KMS-11 (cell line): Measurements from ENCODE around the gene BAZ2B.

ENCODE experiments used
- H2AFZ ChIP-seq: fragments of 200-600 bp; sonication (generic); 2 replicates; pipeline ENCODE4 v1.6.1; 2016; ENCODE audit warnings: antibody characterized with exemption, mixed run types, low read depth
- H3K27ac ChIP-seq: fragments of 200-600 bp; sonication (generic); 2 replicates; pipeline ENCODE4 v1.6.1; 2016; ENCODE audit warnings: mild to moderate bottlenecking, mixed run types
- H3K27me3 ChIP-seq: fragments of 200-600 bp; sonication (generic); 2 replicates; pipeline ENCODE4 v1.6.1; 2017; ENCODE audit warnings: mild to moderate bottlenecking, low read depth, mixed run types, moderate library complexity; ENCODE audit not compliant: insufficient read depth
- H3K36me3 ChIP-seq: fragments of 200-600 bp; sonication (generic); 2 replicates; pipeline ENCODE4 v1.6.1; 2017; ENCODE audit warnings: mild to moderate bottlenecking, mixed run types; ENCODE audit not compliant: insufficient read depth
- H3K4me1 ChIP-seq: fragments of 200-600 bp; sonication (generic); 2 replicates; pipeline ENCODE4 v1.6.1; 2016; ENCODE audit warnings: mild to moderate bottlenecking, low read depth, mixed run types; ENCODE audit not compliant: poor library complexity, severe bottlenecking
- H3K4me2 ChIP-seq: fragments of 200-600 bp; sonication (generic); 2 replicates; pipeline ENCODE4 v1.7.0; 2016; ENCODE audit warnings: mild to moderate bottlenecking, mixed run types
- H3K4me3 ChIP-seq: fragments of 200-600 bp; sonication (generic); IDR thresholded peaks from 2 replicates; pipeline ENCODE4 v1.6.1; 2017; ENCODE audit warnings: low read depth, low read length, mixed read lengths; ENCODE audit not compliant: insufficient read depth
- H3K79me2 ChIP-seq: fragments of 200-600 bp; sonication (generic); 2 replicates; pipeline ENCODE4 v1.6.1; 2016; ENCODE audit warnings: low read depth, mixed run types; ENCODE audit not compliant: insufficient read depth
- H3K9ac ChIP-seq: fragments of 200-600 bp; sonication (generic); 2 replicates; pipeline ENCODE4 v1.6.1; 2016; ENCODE audit warnings: mild to moderate bottlenecking, mixed run types
- H4K20me1 ChIP-seq: fragments of 200-600 bp; sonication (generic); 2 replicates; pipeline ENCODE4 v1.6.1; 2016; ENCODE audit warnings: mild to moderate bottlenecking, mixed run types; ENCODE audit not compliant: insufficient read depth
- CTCF ChIP-seq: fragments of 200-600 bp; sonication (generic); conservative IDR thresholded peaks from 2 replicates; pipeline ENCODE4 v1.6.1; 2017; ENCODE audit warnings: low read depth, mild to moderate bottlenecking, antibody characterized with exemption, low read length, moderate library complexity, mixed read lengths

Gene BAZ2B

DNA sequence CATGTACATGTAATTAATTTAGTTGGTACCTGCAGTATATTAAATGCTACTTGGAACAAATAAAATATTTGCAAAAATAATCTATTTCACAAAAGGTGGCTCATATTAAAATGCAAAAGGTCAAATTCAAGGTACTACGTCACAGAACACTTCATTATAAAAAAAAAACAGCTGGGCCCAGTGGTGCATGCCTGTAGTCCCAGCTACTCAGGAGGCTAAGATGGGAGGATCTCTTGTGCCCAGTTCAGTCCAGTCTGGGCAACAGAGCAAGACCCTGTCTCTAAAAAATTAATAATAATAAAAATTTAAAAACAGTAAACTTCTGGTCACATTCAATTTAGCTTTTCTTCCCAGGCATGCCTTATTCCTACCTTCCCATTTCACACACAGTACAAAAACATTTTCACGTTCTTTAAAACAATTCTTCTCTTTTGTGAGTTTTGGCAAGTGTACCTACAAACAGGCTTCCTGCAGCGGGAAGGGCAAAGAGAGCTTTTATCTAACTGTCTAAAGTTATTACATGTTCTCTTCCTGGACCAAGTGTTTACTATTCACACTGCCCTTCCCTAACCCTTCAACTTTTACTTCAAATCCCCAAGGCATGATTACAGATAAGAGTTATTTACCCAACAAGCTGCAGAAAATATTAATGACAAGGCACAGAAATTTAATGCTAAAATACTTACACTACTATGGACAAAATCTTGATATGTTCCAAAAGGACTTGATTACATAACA, 10.7 kb downstream of the BAZ2B start:
- TF ChIP-seq CTCF: no peak
- H2AFZ ChIP-seq: no peak overlapping the region
- no peaks in the 10 kb centered on the region for H3K36me3 ChIP-seq
- no peaks in the 10 kb centered on the region for H3K27me3 ChIP-seq
- H3K79me2 ChIP-seq: no peaks in the 10 kb centered on the region; the same call in 1 of the 2 replicates
- H3K4me1 ChIP-seq: peaks cover 4% of the 10 kb centered on the region
- no peak overlapping the region for H3K4me2 ChIP-seq
- H3K4me3 ChIP-seq: no peak overlapping the region
- H3K27ac ChIP-seq: no peak overlapping the region
- no peaks in the 10 kb centered on the region for H4K20me1 ChIP-seq
- no peak overlapping the region for H3K9ac ChIP-seq

GRCh38 chr2:159604159-159604558, 12.2 kb downstream of the BAZ2B start:
- Histone ChIP-seq H3K36me3 (no peaks in the 10 kb centered on the region), H3K4me3 (no peak overlapping the region), H3K9ac (no peak overlapping the region), H3K79me2 (no peaks in the 10 kb centered on the region; the same call in 1 of the 2 replicates), H3K4me1 (no peaks in the 10 kb centered on the region), H4K20me1 (0 out of 2 replicates have a peak, but pooled peaks cover 3% of the 10 kb centered on the region), H3K27ac (no peak overlapping the region), H3K4me2 (no peak overlapping the region), H2AFZ (no peak overlapping the region), H3K27me3 (no peaks in the 10 kb centered on the region)
- no peak for TF ChIP-seq CTCF

DNA sequence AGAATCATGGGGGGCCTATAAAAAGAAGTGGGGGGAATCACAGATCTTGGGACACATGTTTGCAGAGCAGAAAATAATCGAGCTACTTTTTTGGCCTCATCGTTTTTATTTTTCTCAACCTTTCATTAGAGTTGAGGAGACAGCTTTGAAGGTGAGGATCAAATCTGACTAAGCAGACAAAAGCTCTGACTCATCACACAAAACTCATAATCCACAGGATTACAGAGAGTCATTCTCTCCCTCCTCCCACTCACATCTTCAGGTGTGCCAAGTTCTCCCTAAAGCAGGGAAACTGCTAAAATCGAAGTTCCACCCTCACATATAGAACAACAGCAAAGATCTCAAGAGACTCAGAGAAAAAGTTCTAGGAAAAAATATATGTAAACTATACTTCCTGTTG, 15.6 kb downstream of the BAZ2B start:
- no peak overlapping the region for H3K4me2 ChIP-seq
- H3K9ac ChIP-seq: no peak overlapping the region
- no peaks in the 10 kb centered on the region for H3K36me3 ChIP-seq
- no peak overlapping the region for H3K4me3 ChIP-seq
- 0 out of 2 replicates have a peak, but pooled peaks cover 3% of the 10 kb centered on the region for H4K20me1 ChIP-seq
- no peaks in the 10 kb centered on the region for H3K4me1 ChIP-seq
- H2AFZ ChIP-seq: no peak overlapping the region
- no peak for TF ChIP-seq CTCF
- no peaks in the 10 kb centered on the region for H3K79me2 ChIP-seq
- H3K27ac ChIP-seq: no peak overlapping the region
- H3K27me3 ChIP-seq: no peaks in the 10 kb centered on the region

DNA sequence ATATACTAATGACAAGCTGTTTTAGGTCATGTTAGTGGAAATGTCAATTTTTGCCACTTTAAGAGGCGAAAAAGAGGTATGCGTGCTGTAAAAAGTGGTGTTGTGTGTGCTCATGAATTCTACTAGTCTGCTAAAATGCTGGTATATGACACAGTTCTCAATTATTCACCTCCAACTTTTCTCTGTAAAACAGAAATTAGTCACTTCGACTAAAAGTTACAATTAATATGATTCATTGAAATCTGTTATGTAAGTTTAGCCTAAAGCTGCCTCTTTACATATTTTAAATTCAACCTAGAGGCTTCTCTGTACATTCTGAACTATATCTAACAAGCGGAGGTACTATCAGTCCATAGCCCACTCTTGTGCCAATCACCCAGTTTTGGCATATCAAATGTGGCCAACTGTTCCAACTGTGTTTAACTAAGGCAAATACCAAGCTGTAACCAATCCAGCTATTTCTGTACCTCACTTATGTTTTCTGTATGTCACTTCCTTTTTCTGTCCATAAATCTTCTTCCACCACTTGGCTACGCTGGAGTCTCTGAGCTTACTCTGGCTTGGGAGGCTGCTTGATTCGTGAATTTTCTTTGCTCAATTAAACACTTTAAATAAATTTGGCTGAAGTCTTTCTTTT, 20.8 kb downstream of the BAZ2B start:
- Histone ChIP-seq H3K79me2 (no peaks in the 10 kb centered on the region), H3K27me3 (no peaks in the 10 kb centered on the region), H3K36me3 (no peaks in the 10 kb centered on the region), H3K27ac (no peak overlapping the region), H2AFZ (no peak overlapping the region), H3K9ac (no peak overlapping the region), H3K4me1 (no peaks in the 10 kb centered on the region), H4K20me1 (0 out of 2 replicates have a peak, but pooled peaks cover 3% of the 10 kb centered on the region), H3K4me3 (no peak overlapping the region), H3K4me2 (no peak overlapping the region)
- no peak for TF ChIP-seq CTCF
